Effector CD4-positive, alpha-beta T cell (primary cell): Measurements from ENCODE around the gene RBM15.

ENCODE experiments used
- DNase-seq: peaks from one replicate; pipeline ENCODE4 v3.0.0-alpha.2; 2020

RBM15 gene

GRCh38 chr1:110320168-110320518, 19.0 kb upstream of the RBM15 start:
- no peak for DNase-seq

- no peak for DNase-seq
Measured at GRCh38 chr1:110321045-110321444, 18.1 kb upstream of the RBM15 start.

GRCh38 chr1:110321846-110322245, 17.3 kb upstream of the RBM15 start:
- no peak for DNase-seq

- no peak for DNase-seq
Measured at GRCh38 chr1:110324667-110325066, 14.5 kb upstream of the RBM15 start.

- DNase-seq: no peak
Measured at GRCh38 chr1:110326826-110327225, 12.4 kb upstream of the RBM15 start.

- DNase-seq: no peak
Measured at GRCh38 chr1:110328274-110328673, 10.9 kb upstream of the RBM15 start.

GRCh38 chr1:110328700-110329099, 10.5 kb upstream of the RBM15 start:
- no peak for DNase-seq

GRCh38 chr1:110335265-110335664, 3.9 kb upstream of the RBM15 start:
- no peak for DNase-seq

GRCh38 chr1:110336300-110337039, 2.7 kb upstream of the RBM15 start:
- DNase-seq: no peak

- peak; percentile 17 for DNase-seq
Measured at GRCh38 chr1:110337704-110338308, 1.4 kb upstream of the RBM15 start.

- DNase-seq: peak; percentile 94
Measured at GRCh38 chr1:110338309-110338885, 780 bp upstream of the RBM15 start.

GRCh38 chr1:110339407-110340206, 430 bp downstream of the RBM15 start:
- peak; percentile 49 for DNase-seq

- DNase-seq: no peak
Measured at GRCh38 chr1:110340207-110340468, 961 bp downstream of the RBM15 start.

GRCh38 chr1:110341146-110341871, 2.1 kb downstream of the RBM15 start:
- DNase-seq: no peak

GRCh38 chr1:110341872-110342331, 2.7 kb downstream of the RBM15 start:
- no peak for DNase-seq

- no peak for DNase-seq
Measured at GRCh38 chr1:110343249-110343648, 4.1 kb downstream of the RBM15 start.

- no peak for DNase-seq
Measured at GRCh38 chr1:110344152-110344551, 5.0 kb downstream of the RBM15 start.

- DNase-seq: no peak
Measured at GRCh38 chr1:110345480-110345879, 6.3 kb downstream of the RBM15 start.

GRCh38 chr1:110346690-110347089, 7.5 kb downstream of the RBM15 start:
- DNase-seq: no peak

GRCh38 chr1:110347182-110347893, 8.2 kb downstream of the RBM15 start:
- DNase-seq: no peak

- DNase-seq: no peak
Measured at GRCh38 chr1:110348050-110348449, 8.9 kb downstream of the RBM15 start.

GRCh38 chr1:110348771-110349170, 9.6 kb downstream of the RBM15 start:
- no peak for DNase-seq
